ENCODE data around the gene KRTAP16-1.

The KRTAP16-1 gene

DNA sequence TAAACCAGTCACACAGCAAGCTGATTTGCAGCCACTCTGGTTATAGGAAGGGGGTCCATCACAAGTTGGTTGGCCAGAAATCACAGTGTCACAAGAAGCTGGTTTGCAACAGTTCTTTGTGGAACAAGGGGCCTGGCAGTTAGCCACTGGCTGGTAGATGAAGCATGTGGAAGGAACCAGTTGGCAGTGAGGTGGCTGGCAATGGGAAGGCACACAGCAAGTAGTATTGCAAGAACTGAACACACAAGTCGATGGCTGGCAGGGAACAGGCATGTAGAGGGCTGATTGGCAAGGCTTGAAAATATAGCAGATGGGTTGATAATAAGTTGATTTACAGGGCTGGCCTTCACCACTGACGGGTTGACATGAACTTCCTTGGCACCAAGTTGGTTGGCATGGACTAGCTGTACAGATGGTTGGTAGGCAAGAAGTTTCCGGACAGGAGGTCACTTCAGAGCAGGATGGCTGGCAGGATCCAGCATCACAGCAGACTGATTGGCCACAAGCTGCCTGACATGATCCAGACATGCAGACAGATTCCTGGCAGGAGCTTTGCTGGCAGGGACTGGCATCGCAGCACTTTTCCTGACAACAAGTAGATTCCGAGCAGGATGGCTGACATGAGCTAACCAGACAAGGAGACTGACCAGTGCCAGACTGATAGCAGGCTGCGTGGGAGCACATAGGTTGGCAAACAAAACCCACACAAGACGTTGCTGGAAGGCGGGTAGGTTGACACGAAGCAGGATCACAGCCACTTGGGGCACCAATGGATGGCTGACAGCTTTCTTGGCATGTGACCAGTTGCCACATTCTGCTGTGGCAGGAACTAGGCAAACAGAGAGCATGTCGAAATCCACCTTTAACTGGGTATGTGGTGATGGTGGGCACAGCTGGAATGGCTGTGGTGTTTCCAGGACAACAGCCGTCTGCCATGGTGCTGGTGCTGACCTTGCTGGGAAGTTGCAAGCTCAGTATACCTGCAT is 6.9 kb downstream of the KRTAP16-1 start, which contains the start of gene KRTAP29-1:
Gene KRTAP29-1, minus strand, starts transcription at position 936 of the 986 bp plus-strand sequence. Its CDS starts 0 bp downstream, at position 936.
- DNase-seq (ENCODE audit: low read depth) = no peak
- TF ChIP-seq, protein P1, sequence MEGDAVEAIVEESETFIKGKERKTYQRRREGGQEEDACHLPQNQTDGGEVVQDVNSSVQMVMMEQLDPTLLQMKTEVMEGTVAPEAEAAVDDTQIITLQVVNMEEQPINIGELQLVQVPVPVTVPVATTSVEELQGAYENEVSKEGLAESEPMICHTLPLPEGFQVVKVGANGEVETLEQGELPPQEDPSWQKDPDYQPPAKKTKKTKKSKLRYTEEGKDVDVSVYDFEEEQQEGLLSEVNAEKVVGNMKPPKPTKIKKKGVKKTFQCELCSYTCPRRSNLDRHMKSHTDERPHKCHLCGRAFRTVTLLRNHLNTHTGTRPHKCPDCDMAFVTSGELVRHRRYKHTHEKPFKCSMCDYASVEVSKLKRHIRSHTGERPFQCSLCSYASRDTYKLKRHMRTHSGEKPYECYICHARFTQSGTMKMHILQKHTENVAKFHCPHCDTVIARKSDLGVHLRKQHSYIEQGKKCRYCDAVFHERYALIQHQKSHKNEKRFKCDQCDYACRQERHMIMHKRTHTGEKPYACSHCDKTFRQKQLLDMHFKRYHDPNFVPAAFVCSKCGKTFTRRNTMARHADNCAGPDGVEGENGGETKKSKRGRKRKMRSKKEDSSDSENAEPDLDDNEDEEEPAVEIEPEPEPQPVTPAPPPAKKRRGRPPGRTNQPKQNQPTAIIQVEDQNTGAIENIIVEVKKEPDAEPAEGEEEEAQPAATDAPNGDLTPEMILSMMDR (IDR thresholded peaks at IDR 0.05; ENCODE audit: low read length, missing control alignments) = no peak
- H3K4me3 ChIP-seq (replicated peaks; ENCODE audit: low read depth, low read length) = no peak within 1 kb of the TSS

DNA sequence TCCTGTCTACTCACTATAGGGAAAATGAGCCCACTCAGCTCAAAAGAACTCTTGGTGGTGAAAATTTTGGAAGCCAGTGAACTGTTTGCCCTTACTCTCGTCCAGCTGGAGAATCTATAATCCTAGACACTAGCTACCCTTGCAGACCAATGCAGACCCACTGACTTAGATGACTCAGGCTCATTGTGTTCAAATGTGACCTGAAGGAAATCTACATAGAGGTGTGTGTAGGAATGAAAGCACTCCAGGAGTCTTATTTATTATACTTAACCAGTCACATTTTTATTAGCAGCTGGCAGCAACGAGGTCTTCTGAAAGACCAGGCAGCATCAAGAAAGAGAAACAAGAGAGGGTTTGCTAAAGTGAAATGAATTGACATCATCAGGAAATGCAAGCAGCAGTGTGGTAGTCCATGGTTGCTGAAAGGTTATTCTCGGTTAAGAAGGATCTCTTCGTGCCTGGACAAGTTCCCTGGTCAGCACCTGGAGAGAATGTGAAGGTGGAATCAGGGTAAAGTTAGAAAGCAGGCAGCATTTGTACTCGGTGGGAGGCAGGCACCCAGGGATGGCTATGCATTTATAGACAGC is 7.8 kb downstream of the KRTAP16-1 start:
- H3K4me3 ChIP-seq (replicated peaks; ENCODE audit: low read depth, low read length) = no peak overlapping the region
- no peak for DNase-seq (ENCODE audit: low read depth)
- TF ChIP-seq, protein P1 (IDR thresholded peaks at IDR 0.05; ENCODE audit: low read length, missing control alignments) = no peak

DNA sequence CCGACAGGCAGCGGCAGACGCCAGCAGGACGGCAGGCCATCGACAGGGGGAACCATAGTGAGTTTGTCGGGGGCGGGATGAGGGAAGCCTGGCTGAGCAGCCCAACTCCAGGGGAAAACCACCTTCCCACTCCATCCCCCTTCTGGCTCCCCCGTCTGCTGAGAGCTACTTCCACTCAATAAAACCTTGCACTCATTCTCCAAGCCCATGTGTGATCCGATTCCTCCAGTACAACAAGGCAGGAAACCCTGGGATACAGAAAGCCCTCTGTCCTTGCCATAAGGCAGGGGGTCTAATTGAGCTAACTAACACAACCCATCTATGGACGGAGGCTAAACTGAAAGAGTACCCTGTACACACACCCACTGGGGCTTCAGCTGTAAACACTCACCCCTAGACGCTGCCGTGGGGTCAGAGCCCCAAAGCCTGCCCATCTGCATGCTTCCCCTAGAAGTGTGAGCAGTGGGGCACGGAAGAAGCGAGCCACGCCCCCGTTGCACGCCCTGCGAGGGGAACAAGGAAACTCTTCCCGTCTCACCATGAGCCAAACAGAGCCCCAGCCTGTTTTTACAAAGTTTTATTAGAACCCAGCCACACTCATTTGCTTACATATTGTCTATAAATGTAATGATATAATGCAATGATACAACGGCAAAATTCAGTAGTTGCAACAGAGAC is 10.5 kb downstream of the KRTAP16-1 start:
- H3K4me3 ChIP-seq (replicated peaks; ENCODE audit: low read depth, low read length) = no peak overlapping the region
- TF ChIP-seq, protein P1 (IDR thresholded peaks at IDR 0.05; ENCODE audit: low read length, missing control alignments) = no peak
- DNase-seq (ENCODE audit: low read depth) = no peak

DNA sequence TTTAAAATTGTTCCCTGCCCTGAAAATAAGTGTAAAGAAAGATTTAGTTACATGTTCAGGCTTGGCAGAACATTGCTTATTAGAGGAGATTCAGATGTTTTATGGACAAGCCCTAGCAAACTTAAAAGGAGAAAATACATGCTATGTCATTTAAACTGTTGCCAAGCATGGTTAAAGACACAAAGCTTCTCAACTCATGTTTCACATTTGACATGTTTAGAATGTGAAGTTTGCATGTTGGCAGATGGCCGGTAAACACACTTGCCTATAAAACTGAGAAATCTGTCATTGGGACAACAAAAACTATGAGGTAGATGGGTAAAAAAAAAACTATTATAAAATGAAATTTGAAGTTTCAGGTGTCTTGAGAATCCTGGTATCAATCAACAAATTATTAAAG is 12.3 kb downstream of the KRTAP16-1 start:
- no peak for DNase-seq (ENCODE audit: low read depth)
- no peak overlapping the region for H3K4me3 ChIP-seq (replicated peaks; ENCODE audit: low read depth, low read length)
- TF ChIP-seq, protein P1 (IDR thresholded peaks at IDR 0.05; ENCODE audit: low read length, missing control alignments) = no peak

DNA sequence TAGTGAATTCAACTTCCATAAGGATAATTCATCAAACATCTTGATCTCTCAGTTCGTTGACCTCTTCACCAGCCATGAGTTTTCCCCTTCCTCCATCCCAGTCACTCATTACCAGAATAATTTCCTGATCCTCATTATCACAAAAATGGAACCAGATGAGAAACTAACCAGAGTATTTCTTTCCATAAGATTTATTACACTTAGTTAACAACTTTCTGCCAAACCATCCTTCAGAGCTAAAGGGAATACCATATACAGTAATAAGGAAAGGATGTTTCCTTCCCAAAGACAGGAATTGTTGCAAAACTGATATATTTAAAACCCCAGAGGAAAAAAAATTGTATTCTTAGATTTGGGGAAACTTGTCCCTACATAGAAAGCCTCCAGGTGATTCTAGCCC is 15.1 kb downstream of the KRTAP16-1 start:
- H3K4me3 ChIP-seq (replicated peaks; ENCODE audit: low read depth, low read length) = no peak overlapping the region
- no peak for DNase-seq (ENCODE audit: low read depth)
- TF ChIP-seq, protein P1 (IDR thresholded peaks at IDR 0.05; ENCODE audit: low read length, missing control alignments) = no peak

DNA sequence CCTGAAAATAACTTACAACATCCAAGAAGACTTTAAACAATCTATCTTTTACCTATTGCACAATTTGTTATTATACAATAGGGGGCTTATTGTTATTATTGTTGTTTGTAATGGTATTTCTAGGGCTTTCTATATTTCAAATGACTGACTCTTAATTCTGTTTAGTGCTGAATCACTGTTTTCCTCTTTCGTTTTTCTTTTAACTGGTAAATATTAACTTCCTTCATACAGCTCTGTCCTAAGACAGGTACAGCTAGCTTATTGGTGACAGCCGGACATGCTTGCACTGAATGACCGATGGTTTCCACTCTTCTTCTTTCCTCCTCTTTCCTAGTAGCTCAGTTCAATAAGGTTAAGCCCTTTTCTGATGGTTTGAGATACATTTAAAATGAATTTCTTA is 22.1 kb downstream of the KRTAP16-1 start:
- DNase-seq (ENCODE audit: low read depth) = no peak
- TF ChIP-seq, protein P1 (IDR thresholded peaks at IDR 0.05; ENCODE audit: low read length, missing control alignments) = no peak
- no peak overlapping the region for H3K4me3 ChIP-seq (replicated peaks; ENCODE audit: low read depth, low read length)
